Endothelial cell of umbilical vein (primary cell): ENCODE data around the gene TSPAN5. TPM values are rescaled to one million over a fixed set of nuclear protein-coding genes. Genes with fewer than 3 reads are reported as not detected.

Experiments used
- BruUV-seq: library from RNA; stranded (reverse); fragments of 400-500 nt; replicated peaks from 2 replicates; lab custom pipeline; 2021; lab: Mats Ljungman, UMichigan
- CTCF ChIA-PET: fragments of 300-600, 350-600 bp; sonication (Branson Sonifier 250); formaldehyde crosslinking; loops from one replicate; lab custom pipeline; 2021; ENCODE audit warnings: antibody characterized with exemption, inconsistent platforms; lab: Charles Lee
- POLR2A ChIA-PET: fragments of 300-600, 350-600 bp; sonication (Branson Sonifier 250); formaldehyde crosslinking; loops from one replicate; lab custom pipeline; 2021; ENCODE audit warnings: antibody characterized with exemption, inconsistent platforms; lab: Charles Lee
- DNase-seq: peaks from one replicate; pipeline ENCODE4 v3.0.0-alpha.2; 2011; ENCODE audit warnings: low read depth, low spot score
- FAIRE-seq: peaks from 2 replicates; lab custom pipeline; 2011; peaks lifted over from hg19 to GRCh38; lab: Jason Lieb, UNC
- H2AFZ ChIP-seq: 2 replicates; pipeline ENCODE4 v1.6.0; 2012; ENCODE audit warnings: low read depth, low read length, control low read depth, inconsistent platforms
- H3K27ac ChIP-seq: 2 replicates; pipeline ENCODE4 v1.5.1; 2011; ENCODE audit warnings: low read depth, mild to moderate bottlenecking, control low read depth, low read length, moderate library complexity; ENCODE audit not compliant: insufficient read depth
- H3K27me3 ChIP-seq, 2 experiments: 2 replicates each; pipeline versions ENCODE4 v1.6.0 to v1.6.1; 2011; ENCODE audit warnings: low read length in 2 of 2, mixed read lengths in 1 of 2; ENCODE audit not compliant: control insufficient read depth in 2 of 2, insufficient read depth in 2 of 2
- H3K36me3 ChIP-seq, 2 experiments: 2 replicates in 1 of 2; 3 replicates in 1 of 2; pipeline ENCODE4 v1.5.1; 2011; ENCODE audit warnings: low read length in 2 of 2, mild to moderate bottlenecking in 1 of 2, moderate library complexity in 1 of 2; ENCODE audit not compliant: control insufficient read depth in 2 of 2, insufficient read depth in 2 of 2; ENCODE audit errors: extremely low read depth in 1 of 2
- H3K4me1 ChIP-seq: 3 replicates; pipeline ENCODE4 v1.5.1; 2011; ENCODE audit warnings: mild to moderate bottlenecking, low read length; ENCODE audit not compliant: control insufficient read depth, insufficient read depth; ENCODE audit errors: extremely low read depth
- H3K4me2 ChIP-seq: 2 replicates; pipeline ENCODE4 v1.6.1; 2011; ENCODE audit warnings: low read length, control low read depth, mixed read lengths; ENCODE audit not compliant: insufficient read depth
- H3K4me3 ChIP-seq, 3 experiments: fragments of 200-600 bp in 1 of 3; sonication (generic), shearing (Covaris generic) in 1 of 3; replicated peaks in 1 of 3; 2 replicates each; pipeline ENCODE4 v1.5.1; 2011 to 2016; ENCODE audit warnings: control low read depth in 3 of 3, low read length in 3 of 3, mild to moderate bottlenecking in 2 of 3, inconsistent platforms in 1 of 3, low read depth in 1 of 3, moderate library complexity in 1 of 3; ENCODE audit not compliant: insufficient read depth in 1 of 3
- H3K79me2 ChIP-seq: 2 replicates; pipeline ENCODE4 v1.6.0; 2012; ENCODE audit warnings: low read length, inconsistent platforms; ENCODE audit not compliant: control insufficient read depth, insufficient read depth
- H3K9ac ChIP-seq: replicated peaks from 2 replicates; pipeline ENCODE3; 2011; ENCODE audit warnings: low read length, control low read depth; ENCODE audit not compliant: insufficient read depth; ENCODE audit errors: extremely low read depth
- H3K9me1 ChIP-seq: replicated peaks from 3 replicates; pipeline ENCODE4 v1.6.0; 2011; ENCODE audit warnings: mild to moderate bottlenecking, low read length; ENCODE audit not compliant: control insufficient read depth, insufficient read depth; ENCODE audit errors: extremely low read depth
- H3K9me3 ChIP-seq: replicated peaks from 2 replicates; pipeline ENCODE4 v1.5.1; 2012; ENCODE audit warnings: low read length, inconsistent platforms; ENCODE audit not compliant: control insufficient read depth, insufficient read depth
- H4K20me1 ChIP-seq: replicated peaks from 2 replicates; pipeline ENCODE3; 2011; ENCODE audit warnings: mild to moderate bottlenecking, low read length; ENCODE audit not compliant: control insufficient read depth, insufficient read depth; ENCODE audit errors: extremely low read depth
- EZH2 ChIP-seq: IDR thresholded peaks from 2 replicates; pipeline ENCODE4 v1.6.1; 2012; ENCODE audit warnings: borderline replicate concordance, low read depth, mild to moderate bottlenecking, moderate library complexity, low read length, inconsistent platforms; ENCODE audit not compliant: severe bottlenecking
- FOS ChIP-seq: IDR thresholded peaks from 2 replicates; pipeline ENCODE4 v1.6.1; 2011; ENCODE audit warnings: mild to moderate bottlenecking, low read length, moderate library complexity, borderline replicate concordance; ENCODE audit not compliant: insufficient read depth
- GATA2 ChIP-seq: IDR thresholded peaks from 2 replicates; pipeline ENCODE4 v1.7.0; 2011; ENCODE audit warnings: low read depth, mild to moderate bottlenecking, moderate library complexity, mixed read lengths, low read length; ENCODE audit not compliant: insufficient read length, insufficient read depth
- JUN ChIP-seq: IDR thresholded peaks from 2 replicates; pipeline ENCODE4 v1.6.1; 2011; ENCODE audit warnings: borderline replicate concordance, low read depth; ENCODE audit not compliant: insufficient read length, insufficient read depth
- POLR2A ChIP-seq: IDR thresholded peaks from 2 replicates; pipeline ENCODE4 v1.6.1; 2012; ENCODE audit warnings: low read depth, mild to moderate bottlenecking, control low read depth, low read length
- POLR2AphosphoS5 ChIP-seq: IDR thresholded peaks from 2 replicates; pipeline ENCODE4 v1.6.1; 2012; ENCODE audit warnings: low read depth, mild to moderate bottlenecking, control low read depth, low read length, moderate library complexity; ENCODE audit not compliant: insufficient read depth
- dilution Hi-C: fragments of 300-500 bp; cut with MboI; formaldehyde crosslinking; loops from one replicate; pipeline ENCODE4 v1.15.0; 2019; ENCODE audit warnings: low sequenced_read_pairs; ENCODE audit not compliant: extremely low pct_ligation_motif_present
- intact Hi-C: fragments of 100-400 bp; cut with micrococcal nuclease; formaldehyde crosslinking; loops from one replicate; pipeline ENCODE4 v1.10.0; 2022
- polyA plus RNA-seq, 4 experiments: library from polyadenylated mRNA; depleted of rRNA in 3 of 4; stranded (reverse) in 3 of 4; unstranded in 1 of 4; fragments of >200 nt; gene quantifications; 2 replicates each; pipeline versions ENCODE4 v1.2.1 to v1.2.3, GENCODE V29; 2011 to 2012; ENCODE audit warnings: missing spikeins in 1 of 4
- total RNA-seq: library from RNA; stranded (reverse); gene quantifications from 2 replicates; pipeline ENCODE4 v1.2.3, GENCODE V29; 2021
- TF ChIP-seq, protein P1 (sequence below), 2 donors: IDR thresholded peaks; 1 replicate in 1 of 2; 2 replicates in 1 of 2; pipeline ENCODE4 v1.5.1; 2011; ENCODE audit warnings: low read length in 2 of 2, mild to moderate bottlenecking in 2 of 2, moderate library complexity in 2 of 2, control low read depth in 1 of 2, inconsistent platforms in 1 of 2, low read depth in 1 of 2; ENCODE audit not compliant: insufficient read depth in 1 of 2; ENCODE audit errors: extremely low read depth in 1 of 2
- TF ChIP-seq, protein P2 (sequence below): IDR thresholded peaks from 2 replicates; pipeline ENCODE4 v1.6.1; 2011; ENCODE audit not compliant: insufficient read depth, insufficient read length

Gene TSPAN5
- total and polyA plus RNA-seq, 2 donors (not counting 3 experiments of a cell fraction or from before 2014, with no cell fraction given): 45.1 to 50.2 TPM

DNA sequence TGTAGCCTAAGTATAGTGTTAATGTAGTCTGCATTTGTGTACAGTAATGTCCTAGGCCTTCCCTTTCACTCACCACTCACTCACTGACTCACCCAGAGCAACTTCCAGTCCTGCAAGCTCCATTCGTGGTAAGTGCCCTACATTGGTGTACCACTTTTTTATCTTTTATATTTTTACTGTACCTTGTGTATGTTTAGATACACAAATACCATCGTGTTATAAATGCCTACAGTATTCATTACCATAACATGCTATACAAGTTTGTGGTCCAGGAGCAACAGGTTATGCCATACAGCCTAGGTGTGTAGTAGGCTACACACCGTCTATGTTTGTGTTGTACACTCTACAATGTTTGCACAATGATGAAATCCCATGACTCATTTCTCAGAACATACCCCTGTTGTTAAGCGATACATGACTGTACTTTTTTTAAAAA is 15.4 kb downstream of the TSPAN5 start:
- Histone ChIP-seq H3K79me2 (peaks cover 88% of the 10 kb centered on the region), H3K4me1 (peaks cover 30% of the 10 kb centered on the region), H3K9ac (no peak overlapping the region), H3K27ac (peak overlapping the region; percentile 23), H3K4me2 (peak overlapping the region; percentile 58), H2AFZ (no peak overlapping the region), H3K9me1 (no peaks in the 10 kb centered on the region), H4K20me1 (no peaks in the 10 kb centered on the region), H3K36me3 (peaks cover 0 to 2% of the 10 kb centered on the region in 2 experiments), H3K27me3 (no peaks in the 10 kb centered on the region), H3K4me3 (no peak overlapping the region), H3K9me3 (no peaks in the 10 kb centered on the region)
- ChIA-PET POLR2A (no interaction called here), CTCF (interaction anchor here (1.2 to 1.9 kb wide), 2 partner anchors 12 to 16 kb away, joined by 3 to 6 read pairs; no protein-coding TSS in a partner anchor)
- FAIRE-seq: peak; percentile 73
- DNase-seq: peak; percentile 85
- intact Hi-C loops (loop anchor here (1.0 to 2.0 kb wide), 2 partner anchors 11 to 16 kb away; no protein-coding TSS in a partner anchor), dilution Hi-C loops (no loop called here)
- no peak for TF ChIP-seq POLR2AphosphoS5
- TF ChIP-seq FOS: peak; percentile 78
- TF ChIP-seq POLR2A: no peak
- TF ChIP-seq GATA2: no peak
- peak; percentile 64 for TF ChIP-seq JUN
- BruUV-seq: no TSS peak

DNA sequence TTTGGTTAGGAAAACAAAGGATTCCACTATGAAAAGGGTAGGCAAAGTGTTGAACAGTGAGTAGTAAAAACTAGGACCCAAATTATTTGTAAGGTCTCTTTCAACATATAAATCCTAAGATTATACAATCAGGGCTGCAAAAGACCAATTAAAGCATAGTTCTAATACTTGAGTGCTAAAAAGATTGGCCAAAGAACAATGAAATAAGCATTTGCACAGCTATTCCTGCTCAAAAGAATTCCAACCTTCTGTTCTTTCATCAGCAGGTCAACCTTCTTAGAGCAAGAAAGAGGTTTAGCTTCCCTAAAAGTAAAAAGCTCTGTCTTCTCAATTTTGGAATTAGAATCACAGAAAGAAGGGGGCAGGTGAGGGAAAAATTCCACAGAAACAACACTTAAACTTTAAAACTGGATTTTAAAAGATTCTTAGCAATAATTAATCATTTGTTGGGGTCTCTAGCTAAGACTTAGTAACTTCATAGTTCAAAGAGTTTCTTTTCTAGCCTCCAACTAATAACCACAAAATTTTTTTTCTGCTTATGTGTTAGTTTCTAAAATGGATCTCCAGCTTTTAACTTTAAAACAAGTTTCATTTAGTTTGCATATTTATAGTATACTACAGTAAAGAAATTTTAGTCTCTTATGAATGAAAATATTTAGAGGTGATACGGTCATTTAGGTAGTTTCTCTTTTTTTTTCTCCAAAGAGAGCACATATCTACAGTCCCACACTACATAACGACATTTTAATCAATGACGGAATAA is 16.3 kb downstream of the TSPAN5 start:
- Histone ChIP-seq H3K36me3 (peaks cover 0 to 2% of the 10 kb centered on the region in 2 experiments), H3K4me1 (peaks cover 25% of the 10 kb centered on the region), H3K27ac (peak overlapping the region; percentile 4), H3K4me2 (no peak overlapping the region), H3K79me2 (peaks cover 88% of the 10 kb centered on the region), H3K9ac (no peak overlapping the region), H4K20me1 (no peaks in the 10 kb centered on the region), H3K27me3 (no peaks in the 10 kb centered on the region), H3K9me3 (no peaks in the 10 kb centered on the region), H3K9me1 (no peaks in the 10 kb centered on the region), H3K4me3 (no peak overlapping the region), H2AFZ (no peak overlapping the region)
- POLR2A ChIA-PET: no interaction called here
- no peak for TF ChIP-seq EZH2
- no peak for TF ChIP-seq POLR2AphosphoS5
- TF ChIP-seq, protein P1, sequence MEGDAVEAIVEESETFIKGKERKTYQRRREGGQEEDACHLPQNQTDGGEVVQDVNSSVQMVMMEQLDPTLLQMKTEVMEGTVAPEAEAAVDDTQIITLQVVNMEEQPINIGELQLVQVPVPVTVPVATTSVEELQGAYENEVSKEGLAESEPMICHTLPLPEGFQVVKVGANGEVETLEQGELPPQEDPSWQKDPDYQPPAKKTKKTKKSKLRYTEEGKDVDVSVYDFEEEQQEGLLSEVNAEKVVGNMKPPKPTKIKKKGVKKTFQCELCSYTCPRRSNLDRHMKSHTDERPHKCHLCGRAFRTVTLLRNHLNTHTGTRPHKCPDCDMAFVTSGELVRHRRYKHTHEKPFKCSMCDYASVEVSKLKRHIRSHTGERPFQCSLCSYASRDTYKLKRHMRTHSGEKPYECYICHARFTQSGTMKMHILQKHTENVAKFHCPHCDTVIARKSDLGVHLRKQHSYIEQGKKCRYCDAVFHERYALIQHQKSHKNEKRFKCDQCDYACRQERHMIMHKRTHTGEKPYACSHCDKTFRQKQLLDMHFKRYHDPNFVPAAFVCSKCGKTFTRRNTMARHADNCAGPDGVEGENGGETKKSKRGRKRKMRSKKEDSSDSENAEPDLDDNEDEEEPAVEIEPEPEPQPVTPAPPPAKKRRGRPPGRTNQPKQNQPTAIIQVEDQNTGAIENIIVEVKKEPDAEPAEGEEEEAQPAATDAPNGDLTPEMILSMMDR (IDR thresholded peaks at IDR 0.05; ENCODE audit: extremely low read depth in 1 of 2, insufficient read depth in 1 of 2, low read depth in 1 of 2, low read length in 2 of 2): no peak
- no peak for TF ChIP-seq POLR2A
- TF ChIP-seq GATA2: no peak
- TF ChIP-seq FOS: no peak
- TF ChIP-seq, protein P2, sequence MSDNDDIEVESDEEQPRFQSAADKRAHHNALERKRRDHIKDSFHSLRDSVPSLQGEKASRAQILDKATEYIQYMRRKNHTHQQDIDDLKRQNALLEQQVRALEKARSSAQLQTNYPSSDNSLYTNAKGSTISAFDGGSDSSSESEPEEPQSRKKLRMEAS: no peak
- TF ChIP-seq JUN: no peak
- dilution Hi-C loops (no loop called here), intact Hi-C loops (loop anchor here (2.0 kb wide), 1 partner anchor 15 kb away; no protein-coding TSS in a partner anchor)
- no TSS peak for BruUV-seq
- no peak for FAIRE-seq
- CTCF ChIA-PET: interaction anchor here (1.2 to 1.9 kb wide), 2 partner anchors 11 to 15 kb away, joined by 3 to 6 read pairs; no protein-coding TSS in a partner anchor
- DNase-seq: no peak
